SU-DHL-6 (cell line): Measurements from ENCODE around the gene FAM114A1.
"Not testable (repeated sequence)": the region's sequence is repeated elsewhere in the genome, so short reads cannot be mapped to it uniquely, and the experiment has no call there.

Source experiments
- H2AFZ ChIP-seq: fragments of 200-600 bp; sonication (generic); 2 replicates; pipeline ENCODE4 v1.6.1; 2014; ENCODE audit warnings: low read depth, mild to moderate bottlenecking, moderate library complexity, mixed read lengths, antibody characterized with exemption, low read length; ENCODE audit not compliant: severe bottlenecking
- H3F3A ChIP-seq: fragments of 200-600 bp; shearing (Covaris generic); 2 replicates; pipeline ENCODE4 v1.6.0; 2016; ENCODE audit warnings: antibody characterized with exemption, mild to moderate bottlenecking; ENCODE audit not compliant: insufficient read depth
- H3K27ac ChIP-seq: fragments of 200-600 bp; sonication (generic); 2 replicates; pipeline ENCODE4 v1.5.1; 2016; ENCODE audit warnings: low read depth, mild to moderate bottlenecking, low read length, moderate library complexity, mixed read lengths
- H3K27me3 ChIP-seq: fragments of 200-600 bp; sonication (generic), shearing (Covaris generic); 2 replicates; pipeline ENCODE4 v1.6.0; 2014; ENCODE audit warnings: mild to moderate bottlenecking, low read length
- H3K36me3 ChIP-seq: fragments of 200-600 bp; sonication (generic); 2 replicates; pipeline ENCODE4 v1.6.1; 2014; ENCODE audit warnings: mild to moderate bottlenecking, low read length, mixed read lengths
- H3K4me2 ChIP-seq: fragments of 300-600, 200-600 bp; shearing (Covaris generic), sonication (generic); 2 replicates; pipeline ENCODE4 v1.6.0; 2014; ENCODE audit warnings: low read length, low read depth, mild to moderate bottlenecking; ENCODE audit not compliant: poor library complexity, severe bottlenecking
- H3K4me3 ChIP-seq: fragments of 200-600 bp; sonication (generic); 2 replicates; pipeline ENCODE4 v1.5.1; 2014; ENCODE audit warnings: antibody characterized with exemption, low read length, mild to moderate bottlenecking, mixed read lengths; ENCODE audit not compliant: insufficient read depth, poor library complexity, severe bottlenecking
- H3K79me2 ChIP-seq: fragments of 200-600 bp; sonication (generic); 2 replicates; pipeline ENCODE4 v1.6.1; 2014; ENCODE audit warnings: mild to moderate bottlenecking, low read length, moderate library complexity; ENCODE audit not compliant: insufficient read depth
- H3K9ac ChIP-seq: fragments of 200-600 bp; sonication (generic); 2 replicates; pipeline ENCODE4 v1.7.0; 2014; ENCODE audit warnings: mild to moderate bottlenecking, low read length
- H3K9me2 ChIP-seq: fragments of 200-600 bp; sonication (generic); replicated peaks from 2 replicates; pipeline ENCODE4 v1.6.1; 2014; ENCODE audit warnings: low read length; ENCODE audit not compliant: insufficient read depth
- H3K9me3 ChIP-seq: fragments of 200-600 bp; sonication (generic); 2 replicates; pipeline ENCODE4 v1.6.1; 2014; ENCODE audit warnings: low read length, mixed read lengths; ENCODE audit not compliant: insufficient read depth
- H4K20me1 ChIP-seq: fragments of 200-600 bp; sonication (generic); 2 replicates; pipeline ENCODE4 v1.6.1; 2014; ENCODE audit warnings: low read depth, mild to moderate bottlenecking, antibody characterized with exemption, low read length, moderate library complexity, mixed read lengths
- EZH2phosphoT487 ChIP-seq: fragments of 200-600 bp; sonication (generic), shearing (Covaris generic); conservative IDR thresholded peaks from 2 replicates; pipeline ENCODE4 v1.6.1; 2018; ENCODE audit warnings: mild to moderate bottlenecking, antibody characterized with exemption, low read length, moderate library complexity, mixed read lengths
- TF ChIP-seq, protein P1 (sequence below): fragments of 200-600 bp; sonication (generic); IDR thresholded peaks from one replicate; pipeline ENCODE4 v1.5.1; 2017; ENCODE audit warnings: antibody characterized with exemption, mild to moderate bottlenecking, low read length, moderate library complexity; ENCODE audit not compliant: insufficient read depth, poor library complexity, severe bottlenecking

Gene FAM114A1

DNA sequence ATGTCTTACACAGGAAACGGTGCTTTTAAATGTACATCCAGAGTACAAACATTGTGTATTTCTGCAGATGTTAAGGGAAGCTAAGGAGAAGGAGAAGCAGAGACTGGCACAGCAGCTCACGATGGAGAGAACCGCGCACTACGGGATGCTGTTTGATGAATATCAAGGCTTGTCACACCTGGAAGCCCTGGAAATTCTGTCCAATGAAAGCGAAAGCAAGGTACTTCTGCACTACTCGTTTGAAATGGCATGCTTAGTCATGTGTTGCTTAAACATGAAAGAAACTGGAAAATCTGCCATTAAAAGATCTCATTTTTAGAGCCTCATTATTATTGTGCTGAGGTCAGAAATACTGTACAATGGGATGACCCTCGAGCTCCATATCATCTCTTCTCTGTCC, 47.2 kb downstream of the FAM114A1 start:
- TF ChIP-seq, protein P1, sequence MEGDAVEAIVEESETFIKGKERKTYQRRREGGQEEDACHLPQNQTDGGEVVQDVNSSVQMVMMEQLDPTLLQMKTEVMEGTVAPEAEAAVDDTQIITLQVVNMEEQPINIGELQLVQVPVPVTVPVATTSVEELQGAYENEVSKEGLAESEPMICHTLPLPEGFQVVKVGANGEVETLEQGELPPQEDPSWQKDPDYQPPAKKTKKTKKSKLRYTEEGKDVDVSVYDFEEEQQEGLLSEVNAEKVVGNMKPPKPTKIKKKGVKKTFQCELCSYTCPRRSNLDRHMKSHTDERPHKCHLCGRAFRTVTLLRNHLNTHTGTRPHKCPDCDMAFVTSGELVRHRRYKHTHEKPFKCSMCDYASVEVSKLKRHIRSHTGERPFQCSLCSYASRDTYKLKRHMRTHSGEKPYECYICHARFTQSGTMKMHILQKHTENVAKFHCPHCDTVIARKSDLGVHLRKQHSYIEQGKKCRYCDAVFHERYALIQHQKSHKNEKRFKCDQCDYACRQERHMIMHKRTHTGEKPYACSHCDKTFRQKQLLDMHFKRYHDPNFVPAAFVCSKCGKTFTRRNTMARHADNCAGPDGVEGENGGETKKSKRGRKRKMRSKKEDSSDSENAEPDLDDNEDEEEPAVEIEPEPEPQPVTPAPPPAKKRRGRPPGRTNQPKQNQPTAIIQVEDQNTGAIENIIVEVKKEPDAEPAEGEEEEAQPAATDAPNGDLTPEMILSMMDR = no peak
- no peak for TF ChIP-seq EZH2phosphoT487
- Histone ChIP-seq H3F3A (no peaks in the 10 kb centered on the region), H3K4me2 (no peak overlapping the region), H4K20me1 (no peaks in the 10 kb centered on the region), H3K9me2 (no peaks in the 10 kb centered on the region), H2AFZ (no peak overlapping the region), H3K36me3 (no peaks in the 10 kb centered on the region), H3K9me3 (no peaks in the 10 kb centered on the region), H3K4me3 (no peak overlapping the region), H3K27ac (no peak overlapping the region), H3K27me3 (no peaks in the 10 kb centered on the region), H3K9ac (no peak overlapping the region), H3K79me2 (no peaks in the 10 kb centered on the region)

DNA sequence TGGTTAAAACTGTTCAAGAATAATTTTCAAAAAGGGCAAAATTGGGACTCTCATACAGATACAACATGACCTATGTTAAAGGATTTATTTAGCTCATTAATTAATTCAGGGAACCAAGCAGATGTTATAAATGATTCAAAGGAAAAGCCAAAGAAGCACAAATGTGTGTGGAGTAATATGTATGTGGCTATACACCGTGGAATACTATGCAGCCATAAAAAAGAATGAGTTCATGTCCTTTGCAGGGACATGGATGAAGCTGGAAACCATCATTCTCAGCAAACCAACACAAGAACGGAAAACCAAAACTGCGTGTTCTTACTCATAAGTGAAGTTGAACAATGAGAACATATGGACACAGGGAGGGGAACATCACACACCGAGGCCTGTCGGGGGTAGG, 48.7 kb downstream of the FAM114A1 start:
- H3K27me3 ChIP-seq, H3K9ac ChIP-seq, H3K9me2 ChIP-seq, H3K27ac ChIP-seq, H4K20me1 ChIP-seq, H3K4me3 ChIP-seq, H3K4me2 ChIP-seq, H3K9me3 ChIP-seq, H3K36me3 ChIP-seq, H2AFZ ChIP-seq, H3F3A ChIP-seq, H3K79me2 ChIP-seq: not testable (repeated sequence)

DNA sequence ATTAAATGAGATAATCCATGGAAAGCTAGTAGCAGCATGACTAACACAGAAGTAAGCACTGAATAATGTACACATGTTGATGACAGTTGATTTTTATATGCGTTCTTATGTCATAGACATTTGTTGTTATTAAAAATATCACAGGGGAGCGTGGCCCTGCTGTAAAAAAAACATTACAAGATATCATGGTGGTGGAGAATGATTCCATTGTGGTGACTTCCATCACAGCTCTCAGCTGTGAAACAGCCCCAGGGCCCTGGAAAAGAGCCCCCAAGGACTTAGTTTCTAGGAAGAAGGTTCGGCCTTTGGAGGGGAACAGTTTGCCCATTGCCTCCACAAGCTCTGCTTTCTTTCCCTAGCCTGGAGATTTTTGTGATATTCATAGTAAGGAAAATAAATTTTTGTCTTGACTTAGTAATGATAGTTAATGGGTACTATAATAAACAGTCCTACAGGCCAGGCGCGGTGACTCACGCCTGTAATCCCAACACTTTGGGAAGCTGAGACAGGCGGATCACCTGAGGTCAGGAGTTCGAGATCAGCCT, 49.9 kb downstream of the FAM114A1 start:
- no peak overlapping the region for H3K27ac ChIP-seq
- no peaks in the 10 kb centered on the region for H3K9me2 ChIP-seq
- no peak overlapping the region for H3K9ac ChIP-seq
- no peaks in the 10 kb centered on the region for H3K9me3 ChIP-seq
- no peaks in the 10 kb centered on the region for H4K20me1 ChIP-seq
- no peaks in the 10 kb centered on the region for H3K36me3 ChIP-seq
- H2AFZ ChIP-seq = no peak overlapping the region
- H3F3A ChIP-seq = no peaks in the 10 kb centered on the region
- no peaks in the 10 kb centered on the region for H3K27me3 ChIP-seq
- no peak overlapping the region for H3K4me3 ChIP-seq
- TF ChIP-seq, protein P1 = no peak
- no peak for TF ChIP-seq EZH2phosphoT487
- no peaks in the 10 kb centered on the region for H3K79me2 ChIP-seq
- no peak overlapping the region for H3K4me2 ChIP-seq

DNA sequence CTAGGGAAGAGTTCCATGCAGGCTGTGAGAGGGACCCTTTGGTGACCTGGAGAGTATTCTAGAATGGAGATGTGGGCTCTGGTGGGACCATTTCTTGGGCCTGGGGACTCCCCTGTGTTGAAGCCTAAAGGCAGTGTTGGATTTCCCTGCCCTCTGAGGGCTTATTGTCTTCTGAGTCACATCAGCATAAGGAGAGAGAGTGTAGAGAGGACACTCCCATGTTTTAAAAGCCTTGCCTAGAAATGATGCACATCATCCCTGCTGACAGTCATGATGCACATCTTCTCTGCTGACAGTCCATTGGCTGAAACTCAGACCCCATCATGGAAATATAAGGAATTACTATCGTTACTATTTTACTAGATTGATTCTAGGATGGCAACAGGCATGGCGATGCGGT, 51.9 kb downstream of the FAM114A1 start:
- Histone ChIP-seq H3K4me3 (no peak overlapping the region), H3K9me3 (no peaks in the 10 kb centered on the region), H3K27ac (no peak overlapping the region), H4K20me1 (no peaks in the 10 kb centered on the region), H3K79me2 (no peaks in the 10 kb centered on the region), H3K36me3 (no peaks in the 10 kb centered on the region), H3K27me3 (no peaks in the 10 kb centered on the region), H3F3A (no peaks in the 10 kb centered on the region), H3K4me2 (no peak overlapping the region), H2AFZ (no peak overlapping the region), H3K9me2 (no peaks in the 10 kb centered on the region), H3K9ac (no peak overlapping the region)
- TF ChIP-seq, protein P1 = no peak
- TF ChIP-seq EZH2phosphoT487 = no peak
